ENCODE data around the gene RAMACL. TPM values are rescaled to one million over a fixed set of nuclear protein-coding genes. Genes with fewer than 3 reads are reported as not detected.
"Not testable (repeated sequence)": the region's sequence is repeated elsewhere in the genome, so short reads cannot be mapped to it uniquely, and the experiment has no call there.

Gene RAMACL
- total RNA-seq, 2 donors from 2014 or later = 0.44 to 0.82 TPM

DNA sequence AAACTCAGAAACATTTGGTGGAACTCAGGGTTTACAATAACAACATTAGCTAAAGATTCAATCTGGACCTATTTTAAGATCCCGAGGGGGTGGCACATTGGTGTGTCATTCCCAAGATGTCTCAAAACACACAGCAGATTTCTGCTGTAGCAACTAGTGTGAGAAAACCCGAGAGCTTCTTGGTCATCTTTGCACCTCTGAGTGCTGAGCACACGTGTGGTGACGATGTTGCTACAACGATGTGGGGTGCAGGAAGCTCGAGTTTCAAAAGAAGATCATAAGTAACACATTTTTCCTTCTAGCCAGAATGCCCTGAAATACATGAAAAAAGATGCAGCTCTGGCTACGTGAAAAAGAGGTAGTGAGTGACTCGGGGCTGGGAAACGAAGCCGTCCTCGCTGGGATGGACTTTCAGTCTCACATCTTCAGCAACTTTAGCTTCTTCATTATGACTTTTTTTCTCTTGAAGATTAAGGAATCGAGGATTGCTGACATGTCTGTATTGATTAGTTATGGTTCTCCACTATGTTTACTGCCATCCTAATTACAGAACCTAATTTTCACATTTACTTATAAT, 1.5 kb downstream of the RAMACL start:
- Mint-ChIP-seq H3K4me1 (peaks cover 4% of the 10 kb centered on the region), H3K27ac (no peak overlapping the region), H3K4me3 (no peak overlapping the region), H3K27me3 (peaks cover 5% of the 10 kb centered on the region), H3K36me3 (ENCODE audit: low read depth) (no peaks in the 10 kb centered on the region)
- DNase-seq (no peak), ATAC-seq (no peak)
- H3K9me3 ChIP-seq (ENCODE audit: control insufficient read depth, low read length, poor library complexity, severe bottlenecking) = no peaks in the 10 kb centered on the region

DNA sequence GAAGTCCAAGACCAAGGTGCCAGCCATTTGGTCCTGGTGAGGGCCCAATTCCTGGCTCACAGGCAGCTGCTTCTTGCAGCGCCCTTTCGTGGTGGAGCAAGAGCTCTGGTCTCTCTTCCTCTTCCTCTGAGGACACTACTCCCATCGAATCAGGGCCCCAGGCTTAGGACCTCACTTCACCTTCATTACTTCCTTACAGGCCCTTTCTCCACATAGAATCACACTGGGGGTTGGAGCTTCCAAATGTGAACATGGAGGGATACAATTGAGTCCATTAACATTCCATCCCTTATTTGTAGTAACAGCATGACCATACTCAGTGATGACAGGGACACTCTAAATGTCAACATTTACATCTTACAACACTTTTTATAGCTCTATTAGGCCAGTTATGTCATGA, 2.3 kb downstream of the RAMACL start:
- ATAC-seq (no peak), DNase-seq (no peak)
- H3K4me3 Mint-ChIP-seq = no peak overlapping the region
- no peaks in the 10 kb centered on the region for H3K27me3 Mint-ChIP-seq
- H3K27ac Mint-ChIP-seq = no peak overlapping the region
- H3K36me3 Mint-ChIP-seq (ENCODE audit: low read depth) = no peaks in the 10 kb centered on the region
- H3K9me3 ChIP-seq (ENCODE audit: control insufficient read depth, low read length, poor library complexity, severe bottlenecking) = no peaks in the 10 kb centered on the region
- no peaks in the 10 kb centered on the region for H3K4me1 Mint-ChIP-seq

DNA sequence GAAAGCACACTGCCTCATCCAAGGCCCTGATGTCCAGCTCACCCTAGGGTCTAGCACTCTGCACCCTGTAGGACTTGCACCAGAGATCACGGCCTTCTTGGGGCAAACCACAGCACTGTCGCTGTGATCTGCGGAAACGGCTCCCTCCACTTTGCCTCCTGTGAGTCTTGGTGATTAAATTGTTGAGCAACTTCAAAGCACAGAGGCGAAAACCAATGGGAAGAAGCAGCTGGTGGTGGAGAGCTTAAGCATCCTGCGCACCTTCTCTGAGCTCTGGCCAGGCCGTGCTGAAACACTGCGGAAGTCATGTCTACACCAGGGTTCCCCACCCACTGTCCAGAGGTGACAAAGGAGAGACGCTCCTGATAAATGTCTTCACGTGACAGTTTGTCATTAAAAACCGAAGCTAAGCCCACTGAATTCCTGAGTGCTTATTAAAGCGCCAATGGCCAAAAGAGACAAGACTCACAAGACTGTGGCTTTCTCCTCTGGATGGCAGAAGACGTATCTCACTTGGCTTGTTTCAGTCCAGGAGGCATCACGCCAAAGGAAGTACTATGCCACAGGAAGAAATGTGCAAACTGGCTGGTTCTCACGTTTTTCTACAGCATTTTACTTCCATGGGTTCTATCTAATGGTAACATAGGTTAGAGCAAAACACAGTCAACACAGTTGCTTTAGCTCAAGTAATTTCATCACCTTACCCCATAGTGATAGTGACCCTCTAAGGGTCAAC, 3.1 kb downstream of the RAMACL start:
- Mint-ChIP-seq H3K36me3 (ENCODE audit: low read depth) (peaks cover 2% of the 10 kb centered on the region), H3K4me3 (no peak overlapping the region), H3K27ac (no peak overlapping the region), H3K4me1 (no peaks in the 10 kb centered on the region), H3K27me3 (no peaks in the 10 kb centered on the region)
- ATAC-seq (no peak), DNase-seq (no peak)
- no peaks in the 10 kb centered on the region for H3K9me3 ChIP-seq (ENCODE audit: control insufficient read depth, low read length, poor library complexity, severe bottlenecking)

DNA sequence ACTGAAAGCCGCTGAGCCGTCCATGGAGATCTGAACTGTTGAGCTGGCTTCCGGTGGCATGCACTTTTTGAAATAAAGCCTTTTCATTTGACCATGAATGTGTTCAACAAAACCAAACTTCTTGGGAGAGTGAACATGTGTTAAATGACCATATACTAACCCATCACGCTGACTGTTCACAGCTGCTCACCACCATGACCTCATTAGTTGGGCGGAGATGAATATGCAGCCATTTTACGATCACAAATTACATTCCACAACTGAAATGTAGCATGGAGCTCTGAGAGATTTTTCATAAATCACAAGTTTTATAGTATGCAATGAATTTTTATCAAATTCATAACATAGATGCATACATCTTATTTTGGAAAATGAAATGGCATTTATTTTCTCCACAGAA, 4.2 kb downstream of the RAMACL start:
- no peaks in the 10 kb centered on the region for H3K4me1 Mint-ChIP-seq
- DNase-seq (no peak), ATAC-seq (no peak)
- no peak overlapping the region for H3K4me3 Mint-ChIP-seq
- H3K27ac Mint-ChIP-seq = no peak overlapping the region
- H3K36me3 Mint-ChIP-seq (ENCODE audit: low read depth) = peaks cover 2% of the 10 kb centered on the region
- H3K9me3 ChIP-seq (ENCODE audit: control insufficient read depth, low read length, poor library complexity, severe bottlenecking) = no peaks in the 10 kb centered on the region
- H3K27me3 Mint-ChIP-seq = no peaks in the 10 kb centered on the region

DNA sequence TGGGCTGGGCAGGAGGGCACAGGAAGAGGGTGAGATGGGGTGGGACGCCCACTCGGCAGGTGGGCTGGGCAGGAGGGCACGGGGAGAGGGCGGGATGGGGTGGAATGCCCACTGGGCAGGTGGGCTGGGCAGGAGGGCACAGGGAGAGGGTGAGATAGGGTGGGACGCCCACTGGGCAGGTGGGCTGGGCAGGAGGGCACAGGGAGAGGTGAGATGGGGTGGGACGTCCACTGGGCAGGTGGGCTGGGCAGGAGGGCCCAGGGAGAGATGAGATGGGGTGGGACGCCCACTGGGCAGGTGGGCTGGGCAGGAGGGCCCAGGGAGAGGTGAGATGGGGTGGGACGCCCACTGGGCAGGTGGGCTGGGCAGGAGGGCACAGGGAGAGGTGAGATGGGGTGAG, 4.7 kb downstream of the RAMACL start:
- not testable (repeated sequence) for H3K27ac Mint-ChIP-seq; ATAC-seq; H3K27me3 Mint-ChIP-seq; DNase-seq; H3K36me3 Mint-ChIP-seq (ENCODE audit: low read depth); H3K9me3 ChIP-seq (ENCODE audit: control insufficient read depth, low read length, poor library complexity, severe bottlenecking); H3K4me3 Mint-ChIP-seq; H3K4me1 Mint-ChIP-seq

DNA sequence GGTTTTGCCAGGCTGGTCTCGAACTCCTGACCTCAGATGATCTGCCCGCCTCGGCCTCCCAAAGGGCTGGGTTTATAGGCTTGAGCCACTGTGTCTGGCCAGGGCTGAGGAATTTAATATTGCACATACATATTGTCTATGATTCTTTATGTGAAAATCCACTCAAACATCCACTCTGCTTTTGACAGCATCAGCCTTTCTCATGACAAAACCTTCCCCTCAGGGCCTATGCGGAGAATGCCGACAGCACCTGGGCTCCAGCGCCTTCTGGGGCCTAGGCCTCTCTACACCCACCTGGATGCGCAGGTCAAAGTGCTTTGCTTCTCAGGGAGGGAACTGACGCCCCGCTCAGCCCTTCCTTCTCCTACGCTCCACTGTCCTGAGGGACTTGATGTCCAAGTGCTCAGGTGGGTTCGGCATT, 5.4 kb downstream of the RAMACL start:
- H3K27ac Mint-ChIP-seq = no peak overlapping the region
- no peaks in the 10 kb centered on the region for H3K27me3 Mint-ChIP-seq
- no peak for DNase-seq
- H3K4me3 Mint-ChIP-seq = no peak overlapping the region
- no peak for ATAC-seq
- H3K36me3 Mint-ChIP-seq (ENCODE audit: low read depth) = peaks cover 2% of the 10 kb centered on the region
- H3K9me3 ChIP-seq (ENCODE audit: control insufficient read depth, low read length, poor library complexity, severe bottlenecking) = no peaks in the 10 kb centered on the region
- no peaks in the 10 kb centered on the region for H3K4me1 Mint-ChIP-seq

DNA sequence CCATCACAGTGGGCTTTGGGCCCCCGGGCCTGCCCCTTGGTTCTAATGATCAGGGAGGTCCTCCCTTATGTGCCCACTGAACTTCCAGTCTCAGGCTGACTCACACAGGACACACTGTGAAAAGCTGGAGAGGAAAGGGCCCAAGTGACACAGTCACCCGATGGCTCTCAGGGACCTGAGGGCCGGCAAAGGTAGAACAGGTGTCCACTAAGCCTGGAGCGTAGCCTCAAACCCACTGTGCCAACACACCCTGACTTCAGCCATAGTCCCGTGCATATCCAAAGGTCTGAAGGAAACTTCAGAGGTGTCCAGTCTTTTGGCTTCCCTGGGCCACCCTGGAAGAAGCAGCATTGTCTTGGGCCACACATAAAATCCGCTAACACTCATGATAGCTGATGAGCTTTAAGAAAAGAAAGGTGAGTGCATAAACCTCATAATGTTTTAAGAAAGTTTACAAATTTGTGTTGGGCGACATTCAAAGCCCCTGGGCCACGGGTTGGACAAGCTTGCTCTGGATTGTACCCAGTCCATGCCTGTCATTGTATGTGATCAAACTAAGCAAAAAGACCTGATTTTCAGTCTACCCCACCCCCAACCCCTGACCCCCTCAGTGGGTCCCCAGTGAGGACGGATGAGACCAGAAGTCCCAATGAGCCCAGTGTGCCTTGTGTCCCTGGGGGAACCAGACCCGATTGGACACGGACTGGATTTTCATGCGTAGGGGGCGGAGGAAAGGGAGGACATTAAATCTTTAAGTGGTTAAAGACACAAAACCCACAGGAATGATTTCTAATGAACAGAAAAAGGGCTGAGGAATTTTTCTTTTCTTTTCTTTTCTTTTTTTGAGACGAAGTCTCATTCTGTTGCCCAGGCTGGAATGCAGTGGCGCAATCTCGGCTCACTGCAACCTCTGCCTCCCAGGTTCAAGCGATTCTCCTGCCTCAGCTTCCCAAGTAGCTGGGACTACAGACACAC, 6.1 kb downstream of the RAMACL start:
- H3K36me3 Mint-ChIP-seq (ENCODE audit: low read depth) = peaks cover 2% of the 10 kb centered on the region
- H3K9me3 ChIP-seq (ENCODE audit: control insufficient read depth, low read length, poor library complexity, severe bottlenecking) = no peaks in the 10 kb centered on the region
- H3K27ac Mint-ChIP-seq = no peak overlapping the region
- H3K27me3 Mint-ChIP-seq = no peaks in the 10 kb centered on the region
- H3K4me3 Mint-ChIP-seq = no peak overlapping the region
- DNase-seq (no peak), ATAC-seq (no peak)
- H3K4me1 Mint-ChIP-seq = no peaks in the 10 kb centered on the region

DNA sequence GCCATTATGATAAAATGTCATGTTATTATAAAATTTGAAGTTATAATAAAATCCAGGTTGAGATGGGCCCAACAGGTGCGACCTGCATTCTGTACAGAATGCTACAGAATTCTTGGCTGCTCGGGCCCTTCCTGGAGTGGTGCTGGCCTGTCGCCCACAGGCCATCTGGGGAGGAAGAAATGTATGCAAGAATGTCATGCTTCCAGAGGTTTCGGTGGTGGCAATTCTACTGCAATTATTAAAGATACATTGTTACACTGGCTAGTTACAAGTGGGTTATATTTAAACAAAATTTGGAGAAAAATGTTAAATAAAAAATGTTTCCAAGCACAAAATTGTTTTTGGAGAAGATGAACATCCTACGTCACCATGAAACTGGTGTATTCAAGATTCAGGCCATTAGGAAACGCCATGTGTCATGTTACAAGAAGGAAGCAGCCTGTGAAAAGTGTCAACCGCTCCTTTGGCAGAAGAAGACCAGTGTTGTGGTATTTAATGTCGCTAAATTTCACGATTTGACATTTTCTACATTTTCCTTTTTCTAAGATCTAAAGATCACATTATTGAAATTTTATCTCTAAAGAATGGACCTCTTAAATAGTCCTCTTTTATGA, 7.1 kb downstream of the RAMACL start:
- H3K27me3 Mint-ChIP-seq = no peaks in the 10 kb centered on the region
- ATAC-seq (no peak), DNase-seq (no peak)
- H3K27ac Mint-ChIP-seq = no peak overlapping the region
- H3K4me1 Mint-ChIP-seq = no peaks in the 10 kb centered on the region
- H3K4me3 Mint-ChIP-seq = no peak overlapping the region
- peaks cover 4% of the 10 kb centered on the region for H3K36me3 Mint-ChIP-seq (ENCODE audit: low read depth)
- no peaks in the 10 kb centered on the region for H3K9me3 ChIP-seq (ENCODE audit: control insufficient read depth, low read length, poor library complexity, severe bottlenecking)

DNA sequence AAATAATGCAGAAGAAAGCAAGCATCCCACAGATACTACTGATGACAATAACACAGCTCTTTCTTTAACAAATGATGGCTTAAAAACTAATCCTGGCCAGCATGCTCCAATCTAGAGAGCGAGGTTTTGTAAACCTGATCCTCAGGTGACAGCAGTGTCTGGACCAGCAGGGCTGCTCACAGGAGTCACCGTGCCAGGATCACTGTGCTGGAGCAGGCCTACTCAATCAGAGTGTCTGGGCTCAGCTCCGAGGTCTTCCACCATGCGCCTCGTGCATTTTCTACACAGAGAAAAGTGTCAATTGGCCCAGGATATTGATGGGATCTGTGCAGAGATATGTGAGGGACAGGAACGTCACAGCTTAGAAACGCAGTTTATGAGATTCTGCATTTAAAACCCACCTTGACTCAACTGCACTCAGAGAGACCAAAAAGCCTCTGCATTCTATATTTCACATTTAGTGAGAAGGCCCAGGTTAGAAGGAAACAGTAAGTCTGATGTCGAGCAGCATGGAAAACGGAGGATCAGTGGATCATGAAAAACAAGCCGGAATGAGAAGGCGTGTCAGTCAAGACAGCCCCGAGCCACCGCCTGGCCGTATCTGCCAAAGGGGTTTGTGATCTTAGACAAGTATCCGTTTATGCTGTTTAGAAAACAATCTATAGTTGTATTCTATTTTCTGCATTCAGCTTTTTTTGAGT, 7.8 kb downstream of the RAMACL start:
- ATAC-seq = no peak
- Mint-ChIP-seq H3K36me3 (ENCODE audit: low read depth) (peaks cover 4% of the 10 kb centered on the region), H3K4me3 (no peak overlapping the region), H3K27ac (no peak overlapping the region), H3K4me1 (no peaks in the 10 kb centered on the region), H3K27me3 (no peaks in the 10 kb centered on the region)
- no peaks in the 10 kb centered on the region for H3K9me3 ChIP-seq (ENCODE audit: control insufficient read depth, low read length, poor library complexity, severe bottlenecking)
- DNase-seq = no peak

DNA sequence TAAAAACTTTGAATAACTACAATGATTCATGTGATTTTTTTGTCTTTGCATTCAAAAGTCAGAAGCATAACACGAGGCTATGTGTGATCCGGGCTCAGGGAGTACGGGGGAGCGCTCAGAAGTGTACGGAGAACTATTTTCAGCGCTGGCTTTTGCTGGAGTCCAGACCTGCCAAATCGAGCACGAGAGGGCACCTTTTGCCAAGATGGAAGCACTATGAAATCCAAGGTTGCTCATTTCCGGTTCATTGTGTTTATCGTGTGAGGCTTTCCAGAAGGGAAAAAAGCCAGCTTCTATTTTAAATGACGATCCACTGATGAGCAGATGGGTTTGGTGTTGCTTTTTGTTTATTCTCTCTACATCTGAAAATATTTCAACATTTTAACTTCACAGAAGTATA, 11.3 kb downstream of the RAMACL start:
- Mint-ChIP-seq H3K4me1 (peaks cover 2% of the 10 kb centered on the region), H3K27ac (no peak overlapping the region), H3K4me3 (no peak overlapping the region), H3K36me3 (ENCODE audit: low read depth) (peaks cover 4% of the 10 kb centered on the region), H3K27me3 (no peaks in the 10 kb centered on the region)
- DNase-seq (no peak), ATAC-seq (no peak)
- H3K9me3 ChIP-seq (ENCODE audit: control insufficient read depth, low read length, poor library complexity, severe bottlenecking) = no peaks in the 10 kb centered on the region

DNA sequence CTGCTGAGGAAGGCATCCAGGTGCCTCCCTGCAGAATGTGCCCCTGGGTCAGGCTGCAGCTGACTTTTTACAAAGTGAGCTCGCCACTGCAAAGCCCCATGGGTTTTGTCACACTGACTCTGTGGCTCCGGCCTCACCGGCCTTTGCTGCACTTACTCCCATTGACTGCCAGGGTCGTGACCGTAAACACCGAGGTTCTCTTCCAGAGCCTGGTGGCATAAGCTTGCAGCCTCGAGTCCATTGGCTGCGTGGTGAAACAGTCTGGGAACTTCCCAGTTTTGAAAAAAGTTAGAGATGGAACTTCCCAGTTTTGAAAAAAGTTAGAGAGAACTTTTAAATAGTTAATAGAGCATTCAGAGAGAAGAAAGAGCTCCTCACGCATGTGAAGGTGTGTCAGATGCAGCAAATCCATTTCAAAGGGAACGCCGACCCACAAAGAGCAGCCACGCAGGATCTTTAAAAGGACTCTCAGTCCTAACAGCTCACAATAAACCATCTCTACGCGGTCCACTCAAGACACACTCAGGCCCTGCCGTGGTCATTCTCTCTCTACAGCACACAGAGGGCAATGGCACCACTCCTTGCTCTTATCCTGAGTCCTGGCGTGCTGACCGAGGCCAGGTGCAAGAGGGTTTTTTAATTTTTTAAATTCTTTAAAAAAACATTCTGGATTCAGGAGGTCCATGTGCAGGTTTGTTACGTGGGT, 12.8 kb downstream of the RAMACL start:
- no peaks in the 10 kb centered on the region for H3K9me3 ChIP-seq (ENCODE audit: control insufficient read depth, low read length, poor library complexity, severe bottlenecking)
- Mint-ChIP-seq H3K4me1 (peaks cover 2% of the 10 kb centered on the region), H3K27me3 (no peaks in the 10 kb centered on the region), H3K27ac (no peak overlapping the region), H3K36me3 (ENCODE audit: low read depth) (peaks cover 2% of the 10 kb centered on the region), H3K4me3 (no peak overlapping the region)
- DNase-seq (no peak), ATAC-seq (no peak)
